Heart left ventricle (tissue), 13 donors: ENCODE measurements around the gene TMF1.

Experiments used
- CTCF ChIP-seq, 12 donors: fragments of 200-600 bp; sonication (generic) in 4 of 12; IDR thresholded peaks; one replicate each; pipeline versions ENCODE4 v1.5.0 to v1.8.0; 2018 to 2022; ENCODE audit warnings: antibody characterized with exemption in 12 of 12, mild to moderate bottlenecking in 5 of 12
- POLR2A ChIP-seq, 2 donors: fragments of 450-650 bp; IDR thresholded peaks; one replicate each; pipeline ENCODE4 v1.6.1; 2017; ENCODE audit warnings: antibody characterized with exemption in 2 of 2, mild to moderate bottlenecking in 2 of 2, moderate library complexity in 2 of 2
- donor health status: ischemic (EF 13 %, LVEDD 7.1; RV severe dilation, severe dysfunction).
- donor health status: DM: no; HTN: yes; CAD: no.
- donor health status: DM: no; HTN: no; CAD: no.
- donor health status: ischemic (EF 25% LVEDD 6.9; RV normal size, moderate dysfunction).
- donor health status: ischemic (EF 25% LVEDD 5.7; RV mildly dilated, moderate dysfunction).
- donor health status: ischemic (EF 35%, LVEDD 5.7; RV mildly dilated, moderate dysfunction).
- donor health status: nonischemic (EF 11% LVEDD 7.7; RV severe dilation, severe dysfunction).
- donor health status: DM: yes; HTN: yes; CAD: no.
- donor health status: PGD.
- donor health status: ischemic (EF 29% LVEDD 5.4; RV normal size, mild dysfunction).
- donor health status: nonischemic (EF 23%, LVEDD 6.1; RV moderate dilation, normal function).

- TF ChIP-seq POLR2A (IDR thresholded peaks at IDR 0.05) (no peak), CTCF (IDR thresholded peaks at IDR 0.05) (no peak)
Observed at GRCh38 chr3:69009559-69010410, 42.3 kb downstream of the TMF1 start.
